ENCODE measurements around the gene SEMA3E.
"Not testable (repeated sequence)": the region's sequence is repeated elsewhere in the genome, so short reads cannot be mapped to it uniquely, and the experiment has no call there.

SEMA3E gene

DNA sequence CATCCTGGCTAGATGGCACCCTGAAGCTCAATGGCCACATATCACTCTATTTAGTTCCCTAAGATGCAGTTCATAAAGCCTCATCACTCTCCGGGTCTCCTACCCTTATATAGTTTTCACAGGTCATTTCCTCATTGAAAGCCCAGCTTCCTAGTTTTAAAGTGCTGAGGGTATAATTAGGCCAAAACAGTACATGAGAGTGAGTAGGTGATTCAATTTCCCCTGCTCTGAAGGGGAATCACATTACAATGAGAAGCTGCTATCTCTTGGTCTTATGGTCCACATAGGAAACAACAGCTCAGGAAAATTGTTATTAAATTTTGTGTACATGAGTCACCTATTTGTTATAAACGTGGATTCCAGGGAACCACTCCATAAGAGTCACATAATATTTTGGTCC is 162.0 kb downstream of the SEMA3E start:
- DNase-seq (ENCODE audit: low read depth in 2 of 2) = no peak

DNA sequence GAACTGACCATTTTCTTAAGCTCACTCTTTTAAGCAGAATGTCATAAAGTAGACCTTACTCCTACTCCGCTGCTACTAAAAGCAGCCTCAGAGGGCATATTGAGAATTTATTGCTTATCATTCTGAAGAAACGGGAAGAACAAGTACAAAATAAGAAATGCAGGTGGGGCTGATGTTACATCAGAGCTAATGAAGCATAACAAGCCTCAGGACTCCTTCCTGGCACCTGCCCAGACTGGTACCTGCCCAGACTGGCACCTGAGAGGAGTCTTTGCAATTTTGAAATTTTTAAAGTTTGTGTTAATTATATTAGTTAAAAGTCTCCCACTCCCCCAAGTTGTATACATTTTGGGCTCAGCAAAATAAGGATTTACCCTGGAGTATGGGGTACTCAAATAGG is 162.4 kb downstream of the SEMA3E start:
- no peak for DNase-seq (ENCODE audit: low read depth in 2 of 2)

DNA sequence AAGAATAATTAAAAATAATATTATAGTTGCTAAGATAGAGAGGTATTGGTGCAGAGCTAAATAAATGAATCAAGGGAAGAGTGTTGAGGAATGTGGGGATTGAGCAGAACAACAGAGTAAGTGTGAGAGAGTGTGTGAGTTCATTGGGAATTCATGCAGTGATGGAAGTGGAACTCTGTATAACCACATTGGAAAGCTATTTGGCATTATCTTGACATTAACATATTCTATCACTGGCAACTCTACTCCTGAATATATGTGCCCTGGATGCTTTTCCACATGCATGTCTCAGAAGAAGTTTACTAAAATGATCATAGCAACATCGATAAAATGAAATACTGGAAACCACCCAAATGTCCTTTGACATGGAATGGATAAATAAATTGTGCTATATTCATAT is 164.1 kb downstream of the SEMA3E start:
- DNase-seq (ENCODE audit: low read depth in 2 of 2) = no peak

DNA sequence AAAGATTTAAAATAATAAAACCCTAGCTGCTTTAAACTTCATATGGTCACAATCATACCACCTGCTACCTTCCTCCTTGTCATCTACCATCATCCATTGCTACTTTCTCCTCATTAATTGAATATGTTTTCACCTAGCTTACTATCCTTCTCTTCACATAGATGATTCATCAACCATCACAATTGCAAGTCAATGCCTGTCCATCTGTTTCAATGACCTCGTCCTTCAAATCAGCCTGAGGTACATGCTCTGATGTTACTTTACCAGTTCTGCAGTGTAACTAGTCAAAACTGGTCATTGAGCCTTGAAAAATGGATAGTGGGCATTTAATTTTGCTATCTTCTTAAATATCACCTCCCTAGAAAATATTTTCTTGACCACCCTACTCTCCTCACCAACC is 164.7 kb downstream of the SEMA3E start:
- DNase-seq (ENCODE audit: low read depth in 2 of 2) = no peak

DNA sequence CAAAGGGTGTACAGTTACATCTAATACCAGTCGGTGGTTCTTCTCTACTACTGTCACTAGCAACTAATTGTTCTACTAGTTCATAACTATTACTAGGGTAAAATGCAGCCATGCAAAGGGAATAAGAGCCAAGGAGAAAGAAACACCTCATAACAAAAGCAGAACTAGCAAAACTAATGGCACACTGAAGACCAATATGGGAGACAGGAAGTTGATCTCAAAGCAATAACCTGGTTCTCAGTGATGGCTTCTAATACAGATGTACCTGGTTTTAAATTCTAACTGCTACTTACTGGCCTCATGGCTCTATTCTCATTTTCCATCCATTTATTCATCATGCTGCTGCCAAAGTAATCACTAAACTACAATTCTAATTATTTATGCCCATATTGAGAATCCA is 170.3 kb downstream of the SEMA3E start:
- no peak for DNase-seq (ENCODE audit: low read depth in 2 of 2)

DNA sequence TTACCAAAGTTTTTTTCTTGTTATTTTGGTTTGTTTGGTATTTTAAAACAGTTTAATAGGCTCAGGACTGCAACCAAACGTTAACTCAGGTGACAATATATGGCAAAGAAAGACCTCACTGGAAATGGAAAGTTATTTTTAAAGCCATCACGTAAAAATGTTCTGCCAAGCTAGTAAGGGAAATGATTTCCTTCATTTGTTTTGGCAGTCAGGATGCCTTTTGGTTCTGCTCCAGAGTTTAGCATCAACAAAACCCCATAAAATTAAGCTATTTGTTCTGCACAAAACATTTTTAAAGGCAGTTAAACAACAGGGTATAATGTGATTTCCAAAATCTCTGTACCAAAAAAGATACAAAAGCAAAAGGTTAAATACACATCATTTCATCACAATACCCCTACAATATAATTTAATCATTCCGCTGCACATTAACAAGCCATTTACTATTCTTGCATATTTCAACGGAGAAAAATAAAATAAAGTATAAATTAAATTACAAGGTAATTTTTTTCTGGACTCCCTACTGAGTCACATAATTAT is 172.4 kb downstream of the SEMA3E start:
- DNase-seq (ENCODE audit: low read depth in 2 of 2) = no peak

DNA sequence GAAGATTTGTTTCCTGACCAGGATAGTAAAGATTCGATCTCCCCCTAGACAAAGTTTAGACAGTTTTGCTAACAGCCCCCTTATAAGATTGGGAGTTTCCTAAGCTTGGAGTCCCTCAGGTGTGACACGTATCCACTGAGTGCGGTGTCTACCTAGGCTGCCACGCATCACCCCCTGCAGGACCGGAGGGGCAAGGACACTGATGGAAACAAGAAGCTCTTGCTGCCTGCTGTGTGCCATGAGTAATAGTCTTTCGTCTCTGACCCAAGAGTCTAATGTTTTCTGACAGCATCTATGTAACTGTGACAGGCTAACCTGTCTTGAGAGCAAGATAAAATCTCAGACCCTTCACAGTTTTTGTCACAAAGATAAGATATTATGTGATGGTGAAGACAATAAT is 173.5 kb downstream of the SEMA3E start:
- DNase-seq (ENCODE audit: low read depth in 2 of 2) = no peak

DNA sequence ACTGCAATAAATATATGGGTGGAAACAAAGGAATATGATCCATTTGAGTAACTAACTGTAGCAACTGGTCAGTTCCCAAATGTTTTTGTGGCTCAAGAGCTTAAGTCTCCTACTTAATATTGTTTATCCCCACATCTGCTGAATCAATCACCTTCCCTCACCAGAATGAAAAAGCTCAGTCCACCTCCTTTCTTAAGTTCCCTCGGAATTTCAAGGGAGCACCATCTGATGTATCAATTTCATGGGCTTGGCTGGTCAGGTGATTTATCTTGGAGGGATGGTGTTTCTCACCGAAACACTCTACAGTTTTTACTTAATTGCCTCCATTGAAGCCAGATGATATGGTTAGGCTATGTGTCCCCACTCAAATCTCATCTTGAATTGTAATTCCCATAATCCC is 176.6 kb downstream of the SEMA3E start:
- DNase-seq (ENCODE audit: low read depth in 2 of 2) = no peak

DNA sequence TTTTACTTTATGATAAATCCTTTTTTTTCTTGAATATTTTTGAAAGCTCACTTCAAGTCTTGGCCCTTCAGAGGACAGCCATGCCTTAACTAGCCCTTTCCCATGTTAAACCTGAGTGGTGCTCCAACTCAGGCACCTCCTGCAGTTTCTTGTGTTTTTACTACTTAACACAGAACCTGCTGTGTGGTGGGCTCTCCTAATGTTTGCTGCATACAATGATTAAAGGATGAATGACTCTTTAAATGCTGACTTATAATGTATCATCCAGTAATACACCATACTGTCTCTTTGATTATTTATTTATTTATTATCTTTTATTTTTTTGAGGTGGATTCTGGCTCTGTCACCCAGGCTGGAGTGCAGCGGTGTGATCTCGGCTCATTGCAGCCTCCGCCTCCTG is 179.4 kb downstream of the SEMA3E start:
- DNase-seq (ENCODE audit: low read depth in 2 of 2) = no peak

DNA sequence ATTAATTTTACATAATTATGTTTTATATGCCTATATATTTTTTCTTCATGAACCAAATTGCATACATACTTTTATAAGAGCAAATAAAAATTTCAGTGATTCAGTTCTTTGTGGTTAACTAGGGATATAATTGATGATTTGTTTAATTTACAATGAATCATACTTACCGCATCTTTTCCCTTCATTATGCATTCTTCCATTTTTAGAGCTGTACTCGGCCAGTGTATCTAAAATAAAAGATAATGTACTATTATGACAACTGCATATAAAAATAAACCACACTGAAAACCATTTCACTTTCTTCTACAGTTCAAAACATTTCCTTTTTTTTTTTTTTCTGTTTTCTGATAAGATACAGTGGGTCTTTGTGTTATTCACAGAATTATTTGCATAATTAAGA is 179.9 kb downstream of the SEMA3E start:
- no peak for DNase-seq (ENCODE audit: low read depth in 2 of 2)

DNA sequence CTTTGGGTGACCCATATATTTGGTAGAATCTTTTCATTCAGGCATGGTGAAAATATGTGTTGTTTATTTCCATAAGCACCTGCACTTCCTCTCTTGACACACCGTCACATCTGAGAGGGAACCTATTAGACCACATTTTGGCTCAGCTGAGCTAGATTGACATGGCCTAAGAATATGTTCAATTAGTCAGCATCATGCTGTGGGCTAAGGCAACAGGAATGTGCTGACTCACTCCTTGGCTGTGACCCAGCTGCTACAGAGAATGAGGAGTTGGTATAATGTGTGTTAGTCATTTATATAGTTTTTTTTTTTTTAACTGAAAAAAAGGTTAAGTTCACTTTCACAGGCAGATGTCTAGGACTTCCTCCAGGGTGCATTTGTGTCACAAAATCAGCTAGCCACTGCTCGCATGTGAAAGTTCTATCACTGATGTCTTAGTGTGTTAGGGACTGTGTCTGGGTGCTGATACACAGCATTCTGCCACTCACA is 180.6 kb downstream of the SEMA3E start:
- DNase-seq (ENCODE audit: low read depth in 2 of 2) = no peak

DNA sequence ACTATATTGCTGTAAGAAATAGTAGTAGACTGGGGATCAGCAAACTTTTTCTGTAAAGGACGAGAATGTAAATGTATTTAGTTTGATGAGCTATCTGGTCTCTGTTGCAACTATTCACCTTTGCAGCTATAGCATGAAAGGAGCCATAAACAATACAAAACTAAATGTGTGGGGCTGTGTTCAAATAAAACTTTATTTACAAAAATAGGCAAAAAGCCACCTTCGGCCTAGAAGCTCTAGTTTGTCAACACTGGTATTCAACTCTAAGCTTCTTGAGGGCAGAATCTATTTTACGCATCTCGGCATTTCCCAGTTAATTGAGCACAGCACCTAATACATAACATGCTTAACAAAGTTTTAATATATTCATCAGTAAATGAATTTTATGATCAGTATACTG is 181.4 kb downstream of the SEMA3E start:
- DNase-seq (ENCODE audit: low read depth in 2 of 2) = no peak

DNA sequence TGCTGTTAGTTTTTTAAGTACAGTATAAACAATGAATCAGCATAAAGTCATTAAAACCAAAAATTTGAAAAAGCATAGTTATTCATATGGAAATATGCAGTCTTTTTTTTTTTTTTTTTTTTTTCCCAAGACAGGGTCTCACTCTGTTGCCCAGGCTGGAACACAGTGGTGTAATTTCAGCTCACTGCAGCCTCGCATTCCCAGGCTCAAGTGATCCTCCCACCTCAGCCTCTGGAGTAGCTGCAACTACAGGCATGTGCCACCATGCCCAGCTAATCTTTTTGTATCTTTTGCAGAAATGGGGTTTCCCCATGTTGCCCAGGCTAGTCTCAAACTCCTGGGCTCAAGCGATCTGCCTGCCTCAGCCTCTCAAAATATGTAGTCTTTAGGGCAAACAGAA is 182.0 kb downstream of the SEMA3E start:
- DNase-seq (ENCODE audit: low read depth in 2 of 2) = no peak

DNA sequence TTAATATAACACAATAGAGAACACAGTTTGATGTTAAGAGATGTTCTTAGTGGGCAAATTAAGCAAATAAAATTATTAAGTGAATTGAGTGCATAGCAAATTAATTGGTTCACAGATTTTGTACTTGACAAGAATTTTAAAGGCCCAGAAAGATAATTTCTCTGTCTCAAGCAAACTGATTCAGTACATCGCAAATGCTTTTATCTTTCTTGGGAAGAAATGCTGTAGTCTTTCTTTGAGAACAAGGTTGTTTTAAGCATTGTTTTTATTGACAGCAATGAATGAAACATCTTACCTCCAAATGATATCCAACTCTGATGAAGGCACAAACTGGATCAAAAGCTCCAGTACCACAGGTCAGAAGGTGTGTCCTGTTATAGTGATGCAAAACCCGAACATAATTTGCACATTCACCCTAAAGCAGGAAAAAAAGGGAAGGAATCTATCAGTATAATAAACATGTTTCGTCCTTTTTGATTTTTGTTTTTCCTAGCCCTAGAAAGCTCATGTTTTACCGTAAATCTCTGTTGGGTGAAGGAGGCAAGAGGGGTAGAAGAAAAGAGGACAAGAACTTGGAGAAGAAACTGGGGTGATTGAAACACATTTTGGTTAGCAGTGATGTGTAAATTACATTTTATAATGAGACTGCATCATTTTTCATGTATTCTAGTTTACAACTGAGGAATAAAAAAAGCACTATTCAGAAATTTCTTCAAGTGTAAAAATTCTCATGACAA is 182.6 kb downstream of the SEMA3E start:
- DNase-seq (ENCODE audit: low read depth in 2 of 2) = no peak

DNA sequence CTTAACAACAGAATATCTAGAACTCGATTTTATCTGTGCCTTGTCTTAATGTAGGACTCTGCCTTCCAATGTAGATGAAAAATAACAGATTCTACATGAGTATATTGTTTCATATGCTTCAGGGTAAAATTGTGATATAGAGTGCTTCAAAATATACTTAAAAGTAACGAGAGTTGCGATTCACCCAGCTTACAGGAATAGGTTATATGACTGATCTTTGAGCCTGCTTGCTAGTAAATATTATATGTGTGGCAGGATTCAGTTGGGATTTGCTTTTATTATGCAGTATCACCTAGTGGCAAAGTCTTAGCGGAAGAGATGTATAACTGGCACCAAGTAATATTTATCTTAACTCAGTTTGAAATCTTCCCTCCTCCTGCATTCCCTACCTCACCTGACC is 183.3 kb downstream of the SEMA3E start:
- no peak for DNase-seq (ENCODE audit: low read depth in 2 of 2)

DNA sequence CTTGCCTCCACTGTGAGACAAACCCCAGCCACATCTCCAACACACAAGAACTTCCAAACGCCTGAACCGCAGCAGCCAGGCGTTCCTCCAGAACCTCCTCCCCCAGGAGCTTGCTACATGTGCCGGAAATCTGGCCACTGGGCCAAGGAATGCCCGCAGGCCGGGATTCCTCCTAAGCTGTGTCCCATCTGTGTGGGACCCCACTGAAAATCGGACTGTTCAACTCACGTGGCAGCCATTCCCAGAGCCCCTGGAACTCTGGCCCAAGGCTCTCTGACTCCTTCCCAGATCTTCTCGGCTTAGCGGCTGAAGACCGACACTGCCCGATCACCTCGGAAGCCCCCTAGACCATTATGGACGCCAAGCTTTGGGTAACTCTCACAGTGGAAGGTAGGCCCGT is 187.1 kb downstream of the SEMA3E start:
- not testable (repeated sequence) for DNase-seq (ENCODE audit: low read depth in 2 of 2)

DNA sequence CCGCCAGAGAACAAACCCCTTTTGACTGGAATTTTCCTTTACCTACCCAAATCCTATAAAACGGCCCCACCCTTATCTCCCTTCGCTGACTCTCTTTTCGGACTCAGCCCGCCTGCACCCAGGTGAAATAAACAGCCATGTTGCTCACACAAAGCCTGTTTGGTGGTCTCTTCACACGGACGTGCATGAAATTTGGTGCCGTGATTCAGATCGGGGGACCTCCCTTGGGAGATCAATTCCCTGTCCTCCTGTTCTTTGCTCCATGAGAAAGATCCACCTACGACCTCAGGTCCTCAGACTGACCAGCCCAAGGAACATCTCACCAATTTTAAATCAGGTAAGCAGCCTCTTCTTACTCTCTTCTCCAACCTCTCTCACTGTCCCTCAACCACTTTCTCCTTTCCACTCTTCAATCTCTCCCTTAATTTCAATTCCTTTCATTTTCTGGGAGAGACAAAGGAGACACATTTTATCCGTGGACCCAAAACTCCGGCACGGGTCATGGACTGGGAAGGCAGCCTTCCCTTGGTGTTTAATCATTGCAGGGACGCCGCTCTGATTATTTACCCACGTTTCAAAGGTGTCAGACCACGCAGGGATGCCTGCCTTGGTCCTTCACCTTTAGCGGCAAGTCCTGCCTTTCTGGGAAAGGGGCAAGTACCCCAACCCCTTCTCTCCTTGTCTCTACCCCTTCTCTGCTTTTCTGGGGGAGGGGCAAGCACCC is 188.8 kb downstream of the SEMA3E start:
- not testable (repeated sequence) for DNase-seq (ENCODE audit: low read depth in 2 of 2)

DNA sequence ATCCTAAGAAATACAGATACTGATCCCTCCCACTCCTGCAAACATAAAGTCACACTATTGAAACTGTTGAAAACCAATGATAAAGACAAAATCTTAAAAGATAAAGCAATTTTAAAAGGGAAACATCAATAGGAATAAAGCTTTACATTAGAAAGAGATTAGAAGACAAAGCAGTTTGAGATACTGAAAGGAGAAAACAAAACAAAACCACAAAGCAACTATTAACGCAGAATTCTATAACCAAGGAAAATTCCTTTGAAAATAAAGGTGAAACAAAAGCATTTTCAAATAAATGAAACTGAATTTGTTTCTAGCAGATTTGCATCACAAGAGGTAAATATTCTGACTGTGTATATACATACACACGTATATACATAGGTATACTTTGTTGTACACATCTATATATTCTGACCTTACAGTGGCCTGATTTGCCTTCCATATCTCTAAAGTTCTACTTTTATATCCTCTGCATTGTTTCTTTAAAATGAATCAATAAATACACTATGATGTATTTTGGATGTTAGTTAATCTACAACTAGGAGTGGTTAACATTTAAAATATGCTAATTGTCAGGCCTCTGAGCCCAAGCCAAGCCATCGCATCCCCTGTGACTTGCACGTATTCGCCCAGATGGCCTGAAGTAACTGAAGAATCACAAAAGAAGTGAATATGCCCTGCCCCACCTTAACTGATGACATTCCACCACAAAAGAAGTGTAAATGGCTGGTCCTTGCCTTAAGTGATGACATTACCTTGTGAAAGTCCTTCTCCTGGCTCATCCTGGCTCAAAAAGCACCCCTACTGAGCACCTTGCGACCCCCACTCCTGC is 189.6 kb downstream of the SEMA3E start:
- DNase-seq (ENCODE audit: low read depth in 2 of 2) = not testable (repeated sequence)

DNA sequence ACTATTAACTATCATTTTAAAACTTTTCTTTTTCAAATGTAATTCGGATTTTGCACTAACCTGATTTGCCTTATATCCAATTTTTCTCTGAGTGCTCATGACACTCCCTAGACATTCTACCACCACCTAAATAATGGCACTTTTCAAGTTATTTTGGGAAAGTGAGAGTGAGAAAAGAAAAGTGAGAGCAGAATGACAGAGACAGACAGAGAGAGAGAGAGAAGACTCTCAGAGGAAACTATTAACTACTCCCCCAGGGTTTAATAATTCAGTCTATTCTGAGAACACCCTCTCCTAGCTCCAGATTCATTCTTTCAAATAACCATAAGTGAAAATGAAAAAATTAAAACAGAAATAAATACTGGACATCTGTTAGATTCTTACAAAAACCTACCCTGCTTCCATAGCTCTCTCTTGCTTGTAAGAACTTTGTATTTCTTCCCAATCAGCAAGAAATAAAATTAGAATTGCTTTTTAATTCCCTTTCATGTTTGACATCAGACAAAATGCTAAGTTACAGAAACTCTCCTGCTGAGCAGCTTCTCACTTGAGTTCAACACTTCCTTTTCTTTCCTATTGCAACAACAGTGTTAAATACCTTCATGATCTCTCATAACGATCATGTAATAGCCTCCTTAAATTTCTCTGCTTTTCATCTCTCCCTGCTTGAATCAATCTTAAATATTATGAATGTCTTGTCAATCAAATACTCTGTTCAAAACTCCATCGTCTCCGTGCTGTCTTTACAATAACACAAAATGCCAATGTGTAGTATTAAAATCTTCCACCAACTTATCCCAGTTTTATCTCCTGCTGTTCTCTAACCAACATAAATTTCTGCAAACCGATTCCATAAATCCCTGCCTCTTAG is 191.7 kb downstream of the SEMA3E start:
- DNase-seq (ENCODE audit: low read depth in 2 of 2) = no peak

DNA sequence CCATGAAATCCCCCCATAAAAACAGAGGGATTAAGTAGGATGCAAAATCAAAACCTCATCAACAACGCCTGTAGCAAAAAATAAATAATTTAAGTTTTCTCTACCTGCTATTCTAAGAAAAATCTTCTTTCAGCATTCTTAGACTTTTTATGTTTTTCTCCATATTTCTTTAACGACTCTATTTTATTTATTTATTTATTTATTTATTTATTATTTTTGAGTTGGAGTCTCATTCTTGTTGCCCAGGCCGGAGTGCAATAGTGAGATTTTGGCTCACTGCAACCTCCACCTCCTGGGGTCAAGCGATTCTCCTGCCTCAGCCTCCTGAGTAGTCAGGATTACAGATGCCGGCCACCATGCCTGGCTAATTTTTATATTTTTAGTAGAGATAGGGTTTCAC is 192.5 kb downstream of the SEMA3E start:
- no peak for DNase-seq (ENCODE audit: low read depth in 2 of 2)

DNA sequence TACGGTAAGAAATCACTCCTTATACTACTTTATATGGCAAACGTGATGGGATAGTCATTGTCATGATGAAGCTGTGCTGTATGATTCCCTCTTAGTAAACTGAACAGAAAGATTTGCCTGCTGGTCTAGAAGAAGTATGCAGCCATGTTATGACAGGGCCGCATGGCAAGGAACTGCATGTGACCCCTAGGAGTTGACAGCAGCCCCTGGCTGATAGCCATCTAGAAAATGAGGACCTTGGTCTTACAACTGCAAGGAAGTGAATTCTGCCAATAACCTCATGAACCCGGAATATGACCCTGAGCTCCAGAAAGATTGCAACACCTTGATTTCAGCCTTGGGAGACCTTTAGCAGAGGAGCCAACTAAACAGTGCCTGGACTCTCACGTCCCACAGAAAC is 193.3 kb downstream of the SEMA3E start:
- DNase-seq (ENCODE audit: low read depth in 2 of 2) = no peak
